Activated CD4-positive, alpha-beta T cell treated with anti-CD3 and anti-CD28 coated beads, Interleukin-2, amount 50 U/mL, for 48 hours (primary cell): ENCODE measurements around the gene BHLHE41.

Experiments used
- DNase-seq, 2 experiments: peaks; one replicate each; pipeline ENCODE4 v3.0.0-alpha.2; 2020

BHLHE41 gene

GRCh38 chr12:26133521-26133920 is 8.7 kb upstream of the BHLHE41 start:
- no peak for DNase-seq

GRCh38 chr12:26132866-26133265 is 8.0 kb upstream of the BHLHE41 start:
- no peak for DNase-seq

GRCh38 chr12:26131936-26132335 is 7.1 kb upstream of the BHLHE41 start:
- DNase-seq, result no peak

GRCh38 chr12:26130728-26131127 is 5.9 kb upstream of the BHLHE41 start:
- DNase-seq, result no peak

- no peak for DNase-seq
Observed at GRCh38 chr12:26128168-26128567, 3.3 kb upstream of the BHLHE41 start.

- no peak for DNase-seq
Observed at GRCh38 chr12:26127404-26127803, 2.6 kb upstream of the BHLHE41 start.

GRCh38 chr12:26126340-26127284 is 1.8 kb upstream of the BHLHE41 start:
- peak; percentile 51 to 57 for DNase-seq

GRCh38 chr12:26125400-26126339 is 833 bp upstream of the BHLHE41 start:
- DNase-seq, result peak; percentile 55 to 66

GRCh38 chr12:26123482-26123980 is 1.3 kb downstream of the BHLHE41 start:
- no peak for DNase-seq

GRCh38 chr12:26122681-26123481 is 2.0 kb downstream of the BHLHE41 start:
- peak; percentile 14 to 30 for DNase-seq

- DNase-seq, result peak; percentile 26 to 28
Observed at GRCh38 chr12:26122061-26122680, 2.7 kb downstream of the BHLHE41 start.

GRCh38 chr12:26121323-26122060 is 3.3 kb downstream of the BHLHE41 start:
- no peak for DNase-seq

GRCh38 chr12:26120561-26121274 is 4.1 kb downstream of the BHLHE41 start:
- no peak for DNase-seq

- no peak for DNase-seq
Observed at GRCh38 chr12:26119391-26119989, 5.3 kb downstream of the BHLHE41 start.

- no peak for DNase-seq
Observed at GRCh38 chr12:26118308-26118707, 6.5 kb downstream of the BHLHE41 start.

GRCh38 chr12:26116829-26117715 is 7.8 kb downstream of the BHLHE41 start:
- DNase-seq, result no peak

GRCh38 chr12:26114720-26115401 is 10.0 kb downstream of the BHLHE41 start:
- no peak for DNase-seq
